Upper lobe of left lung (tissue), 4 donors: ENCODE data around the gene ITPRIP.

ENCODE experiments used
- EP300 ChIP-seq, 4 donors: sonication (generic); formaldehyde crosslinking; IDR thresholded peaks; one replicate each; pipeline ENCODE4 v1.5.1; 2017; ENCODE audit warnings: antibody characterized with exemption in 4 of 4, control low read depth in 2 of 4
- POLR2A ChIP-seq, 4 donors: fragments of 450-650 bp; IDR thresholded peaks; one replicate each; pipeline ENCODE4 v1.5.1; 2016 to 2017; ENCODE audit warnings: antibody characterized with exemption in 4 of 4, mild to moderate bottlenecking in 2 of 4
- POLR2AphosphoS5 ChIP-seq, 2 donors: sonication (generic); formaldehyde crosslinking; IDR thresholded peaks; one replicate each; pipeline ENCODE4 v1.5.1; 2017; ENCODE audit warnings: antibody characterized with exemption in 2 of 2
- TF ChIP-seq, protein P1 (sequence below), 6 experiments: fragments of 450-650 bp in 4 of 6; fragments of 200-600 bp in 2 of 6; sonication (generic) in 2 of 6; IDR thresholded peaks; one replicate each; pipeline ENCODE4 v1.5.1; 2016 to 2019; ENCODE audit warnings: antibody characterized with exemption in 6 of 6

DNA sequence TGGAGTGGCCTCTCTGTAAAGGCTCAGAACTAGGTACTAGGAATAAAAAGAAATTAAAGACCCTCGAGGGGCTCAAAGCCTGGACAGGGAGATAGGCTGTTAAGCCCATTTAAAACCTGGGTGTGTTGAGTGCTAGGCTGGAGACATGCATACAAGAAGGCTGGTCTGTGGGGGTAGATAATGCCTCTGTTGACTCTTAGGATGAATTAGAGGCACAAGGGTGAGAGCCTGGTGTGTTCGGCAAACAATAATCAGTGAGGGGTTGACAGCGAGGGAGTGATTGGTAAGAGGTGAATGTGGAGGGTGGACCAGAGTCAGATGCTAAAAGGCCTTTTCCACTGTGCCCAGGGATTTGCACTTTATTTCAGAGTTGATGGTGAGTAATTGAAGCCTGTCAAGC is 56.6 kb downstream of the ITPRIP start:
- TF ChIP-seq, protein P1, sequence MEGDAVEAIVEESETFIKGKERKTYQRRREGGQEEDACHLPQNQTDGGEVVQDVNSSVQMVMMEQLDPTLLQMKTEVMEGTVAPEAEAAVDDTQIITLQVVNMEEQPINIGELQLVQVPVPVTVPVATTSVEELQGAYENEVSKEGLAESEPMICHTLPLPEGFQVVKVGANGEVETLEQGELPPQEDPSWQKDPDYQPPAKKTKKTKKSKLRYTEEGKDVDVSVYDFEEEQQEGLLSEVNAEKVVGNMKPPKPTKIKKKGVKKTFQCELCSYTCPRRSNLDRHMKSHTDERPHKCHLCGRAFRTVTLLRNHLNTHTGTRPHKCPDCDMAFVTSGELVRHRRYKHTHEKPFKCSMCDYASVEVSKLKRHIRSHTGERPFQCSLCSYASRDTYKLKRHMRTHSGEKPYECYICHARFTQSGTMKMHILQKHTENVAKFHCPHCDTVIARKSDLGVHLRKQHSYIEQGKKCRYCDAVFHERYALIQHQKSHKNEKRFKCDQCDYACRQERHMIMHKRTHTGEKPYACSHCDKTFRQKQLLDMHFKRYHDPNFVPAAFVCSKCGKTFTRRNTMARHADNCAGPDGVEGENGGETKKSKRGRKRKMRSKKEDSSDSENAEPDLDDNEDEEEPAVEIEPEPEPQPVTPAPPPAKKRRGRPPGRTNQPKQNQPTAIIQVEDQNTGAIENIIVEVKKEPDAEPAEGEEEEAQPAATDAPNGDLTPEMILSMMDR (IDR thresholded peaks at IDR 0.05) = no peak
- TF ChIP-seq POLR2A (IDR thresholded peaks at IDR 0.05) = no peak
- TF ChIP-seq POLR2AphosphoS5 (IDR thresholded peaks at IDR 0.05) = no peak
- TF ChIP-seq EP300 (IDR thresholded peaks at IDR 0.05) = no peak
